ENCODE measurements around the gene LGALS8.

DNA sequence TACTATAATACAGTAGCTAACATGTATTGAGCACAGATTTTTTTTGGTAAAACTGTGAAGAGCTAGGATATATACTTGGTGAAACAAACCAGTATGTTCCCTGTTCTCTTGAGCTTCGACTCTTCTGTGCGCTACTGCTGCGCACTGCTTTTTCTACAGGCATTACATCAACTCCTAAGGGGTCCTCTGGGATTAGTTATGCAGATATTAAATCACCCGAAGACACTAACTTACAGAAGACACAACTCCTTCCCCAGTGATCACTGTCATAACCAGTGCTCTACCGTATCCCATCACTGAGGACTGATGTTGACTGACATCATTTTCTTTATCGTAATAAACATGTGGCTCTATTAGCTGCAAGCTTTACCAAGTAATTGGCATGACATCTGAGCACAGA lies 24.7 kb downstream of the LGALS8 start:
- TF ChIP-seq, protein P1, sequence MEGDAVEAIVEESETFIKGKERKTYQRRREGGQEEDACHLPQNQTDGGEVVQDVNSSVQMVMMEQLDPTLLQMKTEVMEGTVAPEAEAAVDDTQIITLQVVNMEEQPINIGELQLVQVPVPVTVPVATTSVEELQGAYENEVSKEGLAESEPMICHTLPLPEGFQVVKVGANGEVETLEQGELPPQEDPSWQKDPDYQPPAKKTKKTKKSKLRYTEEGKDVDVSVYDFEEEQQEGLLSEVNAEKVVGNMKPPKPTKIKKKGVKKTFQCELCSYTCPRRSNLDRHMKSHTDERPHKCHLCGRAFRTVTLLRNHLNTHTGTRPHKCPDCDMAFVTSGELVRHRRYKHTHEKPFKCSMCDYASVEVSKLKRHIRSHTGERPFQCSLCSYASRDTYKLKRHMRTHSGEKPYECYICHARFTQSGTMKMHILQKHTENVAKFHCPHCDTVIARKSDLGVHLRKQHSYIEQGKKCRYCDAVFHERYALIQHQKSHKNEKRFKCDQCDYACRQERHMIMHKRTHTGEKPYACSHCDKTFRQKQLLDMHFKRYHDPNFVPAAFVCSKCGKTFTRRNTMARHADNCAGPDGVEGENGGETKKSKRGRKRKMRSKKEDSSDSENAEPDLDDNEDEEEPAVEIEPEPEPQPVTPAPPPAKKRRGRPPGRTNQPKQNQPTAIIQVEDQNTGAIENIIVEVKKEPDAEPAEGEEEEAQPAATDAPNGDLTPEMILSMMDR (IDR thresholded peaks at IDR 0.05): no peak
- TF ChIP-seq POLR2A (IDR thresholded peaks at IDR 0.05; ENCODE audit: low read length) (no peak), PHF8 (IDR thresholded peaks at IDR 0.05; ENCODE audit: borderline replicate concordance, low read depth) (no peak), SMC3 (IDR thresholded peaks at IDR 0.05) (no peak), HEYL (CRISPR knock-in tag; IDR thresholded peaks at IDR 0.05) (no peak), MYC (IDR thresholded peaks at IDR 0.05; ENCODE audit: borderline replicate concordance, low read length) (no peak), RNF2 (IDR thresholded peaks at IDR 0.05; ENCODE audit: borderline replicate concordance, low read depth) (no peak), HOXA7 (CRISPR knock-in tag; IDR thresholded peaks at IDR 0.05) (no peak), RAD21 (conservative IDR thresholded peaks at IDR 0.05 in 1 of 2, IDR thresholded peaks at IDR 0.05 in 1 of 2) (no peak), CEBPB (IDR thresholded peaks at IDR 0.05) (no peak), JUN (IDR thresholded peaks at IDR 0.05) (no peak), SREBF2 (IDR thresholded peaks at IDR 0.05) (no peak), MAFK (IDR thresholded peaks at IDR 0.05; ENCODE audit: partially characterized antibody) (no peak)
- TF ChIP-seq, protein P2, sequence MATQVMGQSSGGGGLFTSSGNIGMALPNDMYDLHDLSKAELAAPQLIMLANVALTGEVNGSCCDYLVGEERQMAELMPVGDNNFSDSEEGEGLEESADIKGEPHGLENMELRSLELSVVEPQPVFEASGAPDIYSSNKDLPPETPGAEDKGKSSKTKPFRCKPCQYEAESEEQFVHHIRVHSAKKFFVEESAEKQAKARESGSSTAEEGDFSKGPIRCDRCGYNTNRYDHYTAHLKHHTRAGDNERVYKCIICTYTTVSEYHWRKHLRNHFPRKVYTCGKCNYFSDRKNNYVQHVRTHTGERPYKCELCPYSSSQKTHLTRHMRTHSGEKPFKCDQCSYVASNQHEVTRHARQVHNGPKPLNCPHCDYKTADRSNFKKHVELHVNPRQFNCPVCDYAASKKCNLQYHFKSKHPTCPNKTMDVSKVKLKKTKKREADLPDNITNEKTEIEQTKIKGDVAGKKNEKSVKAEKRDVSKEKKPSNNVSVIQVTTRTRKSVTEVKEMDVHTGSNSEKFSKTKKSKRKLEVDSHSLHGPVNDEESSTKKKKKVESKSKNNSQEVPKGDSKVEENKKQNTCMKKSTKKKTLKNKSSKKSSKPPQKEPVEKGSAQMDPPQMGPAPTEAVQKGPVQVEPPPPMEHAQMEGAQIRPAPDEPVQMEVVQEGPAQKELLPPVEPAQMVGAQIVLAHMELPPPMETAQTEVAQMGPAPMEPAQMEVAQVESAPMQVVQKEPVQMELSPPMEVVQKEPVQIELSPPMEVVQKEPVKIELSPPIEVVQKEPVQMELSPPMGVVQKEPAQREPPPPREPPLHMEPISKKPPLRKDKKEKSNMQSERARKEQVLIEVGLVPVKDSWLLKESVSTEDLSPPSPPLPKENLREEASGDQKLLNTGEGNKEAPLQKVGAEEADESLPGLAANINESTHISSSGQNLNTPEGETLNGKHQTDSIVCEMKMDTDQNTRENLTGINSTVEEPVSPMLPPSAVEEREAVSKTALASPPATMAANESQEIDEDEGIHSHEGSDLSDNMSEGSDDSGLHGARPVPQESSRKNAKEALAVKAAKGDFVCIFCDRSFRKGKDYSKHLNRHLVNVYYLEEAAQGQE (IDR thresholded peaks at IDR 0.05): no peak

Measured in A549 (cell line).